ENCODE data around the gene CAMK2D.

CAMK2D gene

GRCh38 chr4:113744667-113745240 lies 16.8 kb downstream of the CAMK2D start:
- Histone ChIP-seq H3K4me1 (ENCODE audit: insufficient read depth, low read length) (no peaks in the 10 kb centered on the region), H4K20me1 (ENCODE audit: insufficient read depth, low read length) (no peaks in the 10 kb centered on the region), H3K36me3 (ENCODE audit: insufficient read depth, low read length) (no peaks in the 10 kb centered on the region), H3K9me3 (ENCODE audit: insufficient read depth, low read length, severe bottlenecking) (no peaks in the 10 kb centered on the region), H3K79me2 (ENCODE audit: insufficient read depth, low read length) (no peaks in the 10 kb centered on the region), H3K27me3 (ENCODE audit: insufficient read depth, low read length, poor library complexity) (no peaks in the 10 kb centered on the region), H3K4me3 (ENCODE audit: low read depth in 1 of 2, low read length in 2 of 2) (no peak overlapping the region), H3K9ac (ENCODE audit: low read depth, low read length) (no peak overlapping the region), H3K4me2 (ENCODE audit: insufficient read depth, low read length) (no peak overlapping the region), H3K27ac (ENCODE audit: low read length) (no peak overlapping the region), H2AFZ (ENCODE audit: low read depth, low read length) (no peak overlapping the region)
- no peak for TF ChIP-seq CTCF (IDR thresholded peaks at IDR 0.05; ENCODE audit: borderline replicate concordance, extremely low read depth, low read length, poor library complexity, severe bottlenecking)
- no peak for TF ChIP-seq EZH2 (IDR thresholded peaks at IDR 0.05; ENCODE audit: borderline replicate concordance, low read depth, low read length, severe bottlenecking)
- DNase-seq (no peak), ATAC-seq (ENCODE audit: insufficient read depth, low read depth) (no peak)

- Histone ChIP-seq H3K9ac (ENCODE audit: low read depth, low read length) (no peak overlapping the region), H2AFZ (ENCODE audit: low read depth, low read length) (no peak overlapping the region), H3K9me3 (ENCODE audit: insufficient read depth, low read length, severe bottlenecking) (no peaks in the 10 kb centered on the region), H4K20me1 (ENCODE audit: insufficient read depth, low read length) (no peaks in the 10 kb centered on the region), H3K27me3 (ENCODE audit: insufficient read depth, low read length, poor library complexity) (no peaks in the 10 kb centered on the region), H3K4me1 (ENCODE audit: insufficient read depth, low read length) (no peaks in the 10 kb centered on the region), H3K36me3 (ENCODE audit: insufficient read depth, low read length) (no peaks in the 10 kb centered on the region), H3K4me3 (ENCODE audit: low read depth in 1 of 2, low read length in 2 of 2) (no peak overlapping the region), H3K27ac (ENCODE audit: low read length) (no peak overlapping the region), H3K79me2 (ENCODE audit: insufficient read depth, low read length) (no peaks in the 10 kb centered on the region), H3K4me2 (ENCODE audit: insufficient read depth, low read length) (no peak overlapping the region)
- TF ChIP-seq CTCF (IDR thresholded peaks at IDR 0.05; ENCODE audit: borderline replicate concordance, extremely low read depth, low read length, poor library complexity, severe bottlenecking) (no peak), EZH2 (IDR thresholded peaks at IDR 0.05; ENCODE audit: borderline replicate concordance, low read depth, low read length, severe bottlenecking) (no peak)
- ATAC-seq (ENCODE audit: insufficient read depth, low read depth) (no peak), DNase-seq (no peak)
Observed at GRCh38 chr4:113743690-113744089, 17.8 kb downstream of the CAMK2D start.

- DNase-seq (no peak), ATAC-seq (ENCODE audit: insufficient read depth, low read depth) (no peak)
- H3K27me3 ChIP-seq (ENCODE audit: insufficient read depth, low read length, poor library complexity), result no peaks in the 10 kb centered on the region
- H3K4me3 ChIP-seq (ENCODE audit: low read depth in 1 of 2, low read length in 2 of 2), result no peak overlapping the region
- no peak for TF ChIP-seq EZH2 (IDR thresholded peaks at IDR 0.05; ENCODE audit: borderline replicate concordance, low read depth, low read length, severe bottlenecking)
- no peak for TF ChIP-seq CTCF (IDR thresholded peaks at IDR 0.05; ENCODE audit: borderline replicate concordance, extremely low read depth, low read length, poor library complexity, severe bottlenecking)
- no peaks in the 10 kb centered on the region for H3K36me3 ChIP-seq (ENCODE audit: insufficient read depth, low read length)
- no peaks in the 10 kb centered on the region for H4K20me1 ChIP-seq (ENCODE audit: insufficient read depth, low read length)
- no peak overlapping the region for H3K4me2 ChIP-seq (ENCODE audit: insufficient read depth, low read length)
- H3K9ac ChIP-seq (ENCODE audit: low read depth, low read length), result no peak overlapping the region
- H3K79me2 ChIP-seq (ENCODE audit: insufficient read depth, low read length), result no peaks in the 10 kb centered on the region
- H2AFZ ChIP-seq (ENCODE audit: low read depth, low read length), result no peak overlapping the region
- H3K9me3 ChIP-seq (ENCODE audit: insufficient read depth, low read length, severe bottlenecking), result no peaks in the 10 kb centered on the region
- H3K27ac ChIP-seq (ENCODE audit: low read length), result no peak overlapping the region
- no peaks in the 10 kb centered on the region for H3K4me1 ChIP-seq (ENCODE audit: insufficient read depth, low read length)
Observed at GRCh38 chr4:113742643-113743042, 18.9 kb downstream of the CAMK2D start.

GRCh38 chr4:113741956-113742355 lies 19.6 kb downstream of the CAMK2D start:
- no peak for ATAC-seq (ENCODE audit: insufficient read depth, low read depth)
- no peaks in the 10 kb centered on the region for H3K79me2 ChIP-seq (ENCODE audit: insufficient read depth, low read length)
- no peak overlapping the region for H2AFZ ChIP-seq (ENCODE audit: low read depth, low read length)
- H3K36me3 ChIP-seq (ENCODE audit: insufficient read depth, low read length), result no peaks in the 10 kb centered on the region
- no peaks in the 10 kb centered on the region for H3K4me1 ChIP-seq (ENCODE audit: insufficient read depth, low read length)
- DNase-seq, result no peak
- no peak overlapping the region for H3K27ac ChIP-seq (ENCODE audit: low read length)
- H3K4me3 ChIP-seq (ENCODE audit: low read depth in 1 of 2, low read length in 2 of 2), result no peak overlapping the region
- no peak overlapping the region for H3K9ac ChIP-seq (ENCODE audit: low read depth, low read length)
- no peaks in the 10 kb centered on the region for H4K20me1 ChIP-seq (ENCODE audit: insufficient read depth, low read length)
- no peaks in the 10 kb centered on the region for H3K27me3 ChIP-seq (ENCODE audit: insufficient read depth, low read length, poor library complexity)
- no peak overlapping the region for H3K4me2 ChIP-seq (ENCODE audit: insufficient read depth, low read length)
- no peaks in the 10 kb centered on the region for H3K9me3 ChIP-seq (ENCODE audit: insufficient read depth, low read length, severe bottlenecking)
- TF ChIP-seq EZH2 (IDR thresholded peaks at IDR 0.05; ENCODE audit: borderline replicate concordance, low read depth, low read length, severe bottlenecking) (no peak), CTCF (IDR thresholded peaks at IDR 0.05; ENCODE audit: borderline replicate concordance, extremely low read depth, low read length, poor library complexity, severe bottlenecking) (no peak)

Measured in DND-41 (cell line).